HEK293T (cell line): ENCODE data around the gene C12orf56.
"Not testable (repeated sequence)": the region's sequence is repeated elsewhere in the genome, so short reads cannot be mapped to it uniquely, and the experiment has no call there.

ENCODE experiments used
- CTCF ChIA-PET: fragments of 350-600 bp; formaldehyde crosslinking; extraction: SDS; loops from one replicate; lab custom pipeline; 2021; ENCODE audit warnings: antibody characterized with exemption, inconsistent platforms; lab: Yijun Ruan, JAX
- POLR2A ChIA-PET: fragments of 350-600 bp; formaldehyde crosslinking; extraction: SDS; loops from one replicate; lab custom pipeline; 2020; ENCODE audit warnings: antibody characterized with exemption, inconsistent platforms; lab: Yijun Ruan, JAX
- DNase-seq: peaks from one replicate; pipeline ENCODE4 v3.0.0; 2012; ENCODE audit warnings: mixed read lengths; ENCODE audit errors: extremely low spot score
- ARNT ChIP-seq: fragments of 450-650 bp; IDR thresholded peaks from 2 replicates; pipeline ENCODE4 v1.6.1; 2017; ENCODE audit warnings: mild to moderate bottlenecking
- BHLHE40 ChIP-seq: fragments of 450-650 bp; IDR thresholded peaks from 2 replicates; pipeline ENCODE4 v1.6.1; 2016; ENCODE audit warnings: mild to moderate bottlenecking, moderate library complexity, borderline replicate concordance
- CTBP1 ChIP-seq: fragments of 450-650 bp; IDR thresholded peaks from 2 replicates; pipeline ENCODE4 v1.6.1; 2016; ENCODE audit warnings: borderline replicate concordance
- ELF4 ChIP-seq: fragments of 450-650 bp; IDR thresholded peaks from 2 replicates; pipeline ENCODE4 v1.6.1; 2017; ENCODE audit warnings: antibody characterized with exemption
- FOXA1 ChIP-seq: fragments of 450-650 bp; IDR thresholded peaks from 2 replicates; pipeline ENCODE4 v1.6.1; 2016; ENCODE audit warnings: mild to moderate bottlenecking
- FOXK2 ChIP-seq: fragments of 450-650 bp; IDR thresholded peaks from 2 replicates; pipeline ENCODE4 v1.6.1; 2016; ENCODE audit warnings: mild to moderate bottlenecking
- FOXM1 ChIP-seq: fragments of 450-650 bp; IDR thresholded peaks from 2 replicates; pipeline ENCODE4 v1.6.1; 2017; ENCODE audit warnings: mild to moderate bottlenecking, borderline replicate concordance
- HDGF ChIP-seq: fragments of 450-650 bp; IDR thresholded peaks from 2 replicates; pipeline ENCODE4 v1.6.1; 2017; ENCODE audit warnings: antibody characterized with exemption, borderline replicate concordance
- L3MBTL2 ChIP-seq: fragments of 450-650 bp; conservative IDR thresholded peaks from 2 replicates; pipeline ENCODE4 v1.6.1; 2016; ENCODE audit warnings: mild to moderate bottlenecking
- LEF1 ChIP-seq: fragments of 450-650 bp; IDR thresholded peaks from 2 replicates; pipeline ENCODE4 v1.6.1; 2017; ENCODE audit warnings: mild to moderate bottlenecking, borderline replicate concordance
- NFRKB ChIP-seq: fragments of 450-650 bp; IDR thresholded peaks from 2 replicates; pipeline ENCODE4 v1.6.1; 2016; ENCODE audit warnings: mild to moderate bottlenecking, moderate library complexity
- PKNOX1 ChIP-seq: fragments of 450-650 bp; IDR thresholded peaks from 2 replicates; pipeline ENCODE4 v1.6.1; 2016
- SP1 ChIP-seq: fragments of 450-650 bp; IDR thresholded peaks from 2 replicates; pipeline ENCODE4 v1.6.1; 2017
- SUZ12 ChIP-seq: fragments of 450-650 bp; IDR thresholded peaks from 2 replicates; pipeline ENCODE4 v1.6.1; 2016; ENCODE audit warnings: mild to moderate bottlenecking
- TARDBP ChIP-seq: fragments of 450-650 bp; IDR thresholded peaks from 2 replicates; pipeline ENCODE4 v1.6.1; 2016
- ZNF384 ChIP-seq: fragments of 450-650 bp; IDR thresholded peaks from 2 replicates; pipeline ENCODE4 v1.6.1; 2016

Gene C12orf56

GRCh38 chr12:64220046-64220445, 170.5 kb downstream of the C12orf56 start:
- no peak for DNase-seq
- ChIA-PET POLR2A (no interaction called here), CTCF (interaction anchor here (0.7 kb wide), 1 partner anchor 1742 kb away, joined by 3 read pairs; no protein-coding TSS in a partner anchor)
- TF ChIP-seq ARNT = no peak
- no peak for TF ChIP-seq HDGF
- TF ChIP-seq SP1 = no peak
- TF ChIP-seq NFRKB = no peak
- TF ChIP-seq ELF4 = no peak
- TF ChIP-seq BHLHE40 = no peak
- no peak for TF ChIP-seq FOXK2
- no peak for TF ChIP-seq SUZ12
- TF ChIP-seq L3MBTL2 = no peak
- no peak for TF ChIP-seq FOXM1
- TF ChIP-seq TARDBP = no peak
- TF ChIP-seq CTBP1 = no peak
- TF ChIP-seq FOXA1 = no peak
- TF ChIP-seq PKNOX1 = no peak

- DNase-seq = no peak
- CTCF ChIA-PET = interaction anchor here (0.6 kb wide), 1 partner anchor 95 kb away, joined by 4 read pairs; no protein-coding TSS in a partner anchor
- POLR2A ChIA-PET = no interaction called here
Measured at GRCh38 chr12:64219145-64219544, 171.4 kb downstream of the C12orf56 start.

GRCh38 chr12:64218597-64218996, 172.0 kb downstream of the C12orf56 start:
- TF ChIP-seq NFRKB (no peak), TARDBP (no peak), PKNOX1 (no peak), FOXK2 (no peak), ZNF384 (no peak), FOXA1 (no peak), CTBP1 (no peak), L3MBTL2 (no peak), ELF4 (no peak), ARNT (no peak), LEF1 (no peak), SUZ12 (no peak), HDGF (no peak), SP1 (no peak), FOXM1 (no peak), BHLHE40 (no peak)
- ChIA-PET CTCF (interaction anchor here (0.8 kb wide), 1 partner anchor 37 kb away, joined by 3 read pairs; no protein-coding TSS in a partner anchor), POLR2A (interaction anchor here (0.6 kb wide), 1 partner anchor 185 kb away, joined by 3 read pairs; the partner anchor contains the start of gene XPOT)
- no peak for DNase-seq

More at GRCh38 chr12:64219145-64219544, 171.4 kb downstream of the C12orf56 start:
- TF ChIP-seq ELF4 (no peak), LEF1 (no peak), FOXK2 (no peak), ARNT (no peak), L3MBTL2 (no peak), FOXM1 (no peak), CTBP1 (no peak), SP1 (no peak), ZNF384 (no peak), HDGF (no peak), PKNOX1 (no peak), TARDBP (no peak), NFRKB (no peak), BHLHE40 (no peak), FOXA1 (no peak), SUZ12 (no peak)

- DNase-seq, CTCF ChIA-PET, POLR2A ChIA-PET: not testable (repeated sequence)
Measured at GRCh38 chr12:64217643-64218042, 172.9 kb downstream of the C12orf56 start.

- POLR2A ChIA-PET = no interaction called here
- TF ChIP-seq ARNT (no peak), ELF4 (no peak), SP1 (no peak), FOXA1 (no peak), L3MBTL2 (no peak), LEF1 (no peak), NFRKB (no peak), CTBP1 (no peak), FOXK2 (no peak), TARDBP (no peak), FOXM1 (no peak), PKNOX1 (no peak)
- CTCF ChIA-PET = no interaction called here
- no peak for DNase-seq
Measured at GRCh38 chr12:64216239-64216638, 174.3 kb downstream of the C12orf56 start.
